Heart right ventricle (tissue), 16 donors: ENCODE measurements around the gene CDKN2AIPNL. TPM values are rescaled to one million over a fixed set of nuclear protein-coding genes. Genes with fewer than 3 reads are reported as not detected.

Experiments
- ATAC-seq, 8 donors: fragments of 200-7000 bp; cut with Tn5 transposase; one replicate each; pipeline ENCODE4 v1.9.1; 2020; ENCODE audit warnings: mild to moderate bottlenecking in 8 of 8, moderate library complexity in 8 of 8, moderate number of reproducible peaks in 1 of 8
- DNase-seq, 2 donors: peaks; one replicate each; pipeline ENCODE4 v3.0.0-alpha.2; 2020
- H3K27ac ChIP-seq, 10 donors: fragments of 200-600 bp; sonication (generic) in 2 of 10; one replicate each; pipeline versions ENCODE4 v1.5.0 to v1.8.0; 2020 to 2022; ENCODE audit warnings: mild to moderate bottlenecking in 3 of 10
- H3K27me3 ChIP-seq, 7 donors: fragments of 200-600 bp; one replicate each; pipeline ENCODE4 v1.8.0; 2021 to 2022; ENCODE audit warnings: mild to moderate bottlenecking in 2 of 7
- H3K36me3 ChIP-seq, 9 donors: fragments of 200-600 bp; sonication (generic) in 1 of 9; one replicate each; pipeline versions ENCODE4 v1.5.0 to v1.8.0; 2020 to 2022; ENCODE audit warnings: mild to moderate bottlenecking in 2 of 9
- H3K4me1 ChIP-seq, 9 donors: fragments of 200-600 bp; sonication (generic) in 1 of 9; one replicate each; pipeline versions ENCODE4 v1.5.0 to v1.8.0; 2020 to 2022; ENCODE audit warnings: mild to moderate bottlenecking in 4 of 9
- H3K4me3 ChIP-seq, 10 donors: fragments of 200-600 bp; sonication (generic) in 2 of 10; one replicate each; pipeline versions ENCODE4 v1.5.0 to v1.8.0; 2020 to 2022; ENCODE audit warnings: mild to moderate bottlenecking in 7 of 10, moderate library complexity in 2 of 10
- H3K9me3 ChIP-seq, 11 donors: fragments of 200-600 bp in 10 of 11; sonication (generic) in 2 of 11; one replicate each; pipeline versions ENCODE4 v1.5.0 to v1.8.0; 2013 to 2022; ENCODE audit warnings: mild to moderate bottlenecking in 2 of 11, control low read depth in 1 of 11, moderate library complexity in 1 of 11
- WGBS, 2 donors: extraction: QIAGEN DNeasy Blood & Tissue Kit; methylation state at CpG; one replicate each; pipeline ENCODE4 v1.1.7; 2013; ENCODE audit warnings: inconsistent platforms in 1 of 2; 5-methylcytosine and 5-hydroxymethylcytosine counted together
- intact Hi-C, 10 donors: fragments of 100-400 bp; cut with DNase I; formaldehyde crosslinking; loops; one replicate each; pipeline versions ENCODE4 v1.11.1 to v1.14.2; 2022
- long read RNA-seq, 3 donors: library from polyadenylated mRNA; unstranded; transcript quantifications; one replicate each; pipeline ENCODE4 v2.0.0, GENCODE V29; 2020 to 2021
- polyA plus RNA-seq, 2 donors: library from polyadenylated mRNA; stranded (reverse); fragments of 200-250 nt; gene quantifications; one replicate each; pipeline ENCODE4 v1.2.3, GENCODE V29; 2013
- total RNA-seq, 10 donors: library from RNA; stranded (reverse); fragmentation: NEBNext Ultra II Directional in 3 of 10; extraction: Animal tissue kit (Norgen Biotek cat#: 25700) in 3 of 10; gene quantifications; one replicate each; pipeline versions ENCODE4 v1.2.1 to v1.2.4, GENCODE V29; 2021 to 2023
- TF ChIP-seq, protein P1 (sequence below), 9 donors: fragments of 200-600 bp; sonication (generic) in 2 of 9; IDR thresholded peaks; one replicate each; pipeline versions ENCODE4 v1.5.0 to v1.8.0; 2021 to 2022; ENCODE audit warnings: antibody characterized with exemption in 9 of 9, mild to moderate bottlenecking in 5 of 9, moderate library complexity in 1 of 9
- donor health status: Arrhythmogenic right ventricular cardiomyopathy.
- donor health status: ischemic (EF 13 %, LVEDD 7.1; RV severe dilation, severe dysfunction).
- donor health status: healthy with polysubstance abuse.
- donor health status: DM: no; HTN: yes; CAD: no.
- donor health status: DM: no; HTN: no; CAD: no.
- donor health status: ischemic (EF 25% LVEDD 6.9; RV normal size, moderate dysfunction).
- donor health status: ischemic (EF 25% LVEDD 5.7; RV mildly dilated, moderate dysfunction).
- donor health status: healthy.
- donor health status: DM: yes; HTN: yes; CAD: no.
- donor health status: Ischemic cardiomyopathy.
- donor health status: ischemic (EF 35%, LVEDD 5.7; RV mildly dilated, moderate dysfunction).
- donor health status: nonischemic (EF 11% LVEDD 7.7; RV severe dilation, severe dysfunction).
- donor health status: DM: yes; HTN: yes; CAD: no.
- donor health status: PGD.
- donor health status: ischemic (EF 29% LVEDD 5.4; RV normal size, mild dysfunction).
- donor health status: nonischemic (EF 23%, LVEDD 6.1; RV moderate dilation, normal function).

CDKN2AIPNL gene, protein sequence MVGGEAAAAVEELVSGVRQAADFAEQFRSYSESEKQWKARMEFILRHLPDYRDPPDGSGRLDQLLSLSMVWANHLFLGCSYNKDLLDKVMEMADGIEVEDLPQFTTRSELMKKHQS
- total RNA-seq (10 to 100 TPM; 29.1 to 39.8 (median 37.3) TPM), polyA plus RNA-seq (10 to 100 TPM; 33.7 to 87.6 TPM)
- long read RNA-seq, donor 1, transcript CDKN2AIPNL-202 (3 exons, 1,223 nt): major isoform, 54 of 58 reads
- long read RNA-seq, donor 1, partial matches to known transcripts: 2 of 58 reads
- long read RNA-seq, donor 1, other reads (novel, unspliced or antisense): 2 of 58 reads
- long read RNA-seq, donor 2, transcript CDKN2AIPNL-202 (3 exons, 1,223 nt): major isoform, 68 of 69 reads
- long read RNA-seq, donor 2, partial matches to known transcripts: 0 of 69 reads
- long read RNA-seq, donor 2, other reads (novel, unspliced or antisense): 1 of 69 reads
- long read RNA-seq, donor 3, transcript CDKN2AIPNL-202 (3 exons, 1,223 nt): major isoform, 81 of 82 reads
- long read RNA-seq, donor 3, partial matches to known transcripts: 0 of 82 reads
- long read RNA-seq, donor 3, other reads (novel, unspliced or antisense): 1 of 82 reads

DNA sequence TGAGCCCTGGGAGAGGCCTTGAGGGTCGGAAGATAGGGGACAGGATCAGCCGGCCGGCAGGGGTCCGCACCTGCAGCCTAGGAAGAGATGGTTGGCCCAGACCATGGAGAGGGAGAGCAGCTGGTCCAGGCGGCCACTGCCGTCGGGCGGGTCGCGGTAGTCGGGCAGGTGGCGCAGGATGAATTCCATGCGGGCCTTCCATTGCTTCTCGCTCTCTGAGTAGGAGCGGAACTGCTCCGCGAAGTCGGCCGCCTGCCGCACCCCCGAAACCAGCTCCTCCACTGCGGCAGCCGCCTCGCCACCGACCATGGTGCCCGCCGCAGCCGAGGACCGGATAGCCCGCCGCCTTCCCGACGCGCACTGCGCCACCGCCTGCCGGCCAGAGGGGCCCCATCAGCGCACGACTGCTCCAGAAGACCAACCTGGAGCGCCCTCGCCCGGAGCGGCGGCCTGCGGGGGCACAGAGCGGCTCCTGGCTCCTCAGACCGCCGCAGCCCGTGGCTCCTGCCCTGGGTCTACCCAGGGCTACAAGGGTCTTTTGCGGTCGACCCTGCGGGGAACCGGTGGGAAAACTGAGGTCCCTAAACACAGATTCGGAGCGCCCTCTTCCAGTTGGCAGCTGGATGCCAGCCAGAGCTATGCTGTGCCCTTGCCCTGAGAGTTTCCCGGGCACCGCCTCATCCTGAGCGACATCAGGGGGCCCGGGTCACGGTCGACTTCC lies at the start of gene CDKN2AIPNL:
Gene CDKN2AIPNL (minus strand): TSS at position 336 of the 721 bp plus-strand sequence. CDS start 27 bp downstream, at position 309.
- WGBS, 2 donors: 1% methylated on average over 58 to 61 of the region's 61 CpGs
- Histone ChIP-seq H3K27me3 (no peaks in the 10 kb centered on the region), H3K36me3 (peaks cover 0 to 12% (median 0%) of the 10 kb centered on the region in 9 donors), H3K4me1 (peaks cover 3 to 39% (median 32%) of the 10 kb centered on the region in 9 donors), H3K9me3 (no peaks in the 10 kb centered on the region), H3K4me3 (peak within 1 kb of the TSS; percentile 63 to 98 (median 80)), H3K27ac (peak within 1 kb of the TSS; percentile 69 to 91 (median 86))
- TF ChIP-seq, protein P1, sequence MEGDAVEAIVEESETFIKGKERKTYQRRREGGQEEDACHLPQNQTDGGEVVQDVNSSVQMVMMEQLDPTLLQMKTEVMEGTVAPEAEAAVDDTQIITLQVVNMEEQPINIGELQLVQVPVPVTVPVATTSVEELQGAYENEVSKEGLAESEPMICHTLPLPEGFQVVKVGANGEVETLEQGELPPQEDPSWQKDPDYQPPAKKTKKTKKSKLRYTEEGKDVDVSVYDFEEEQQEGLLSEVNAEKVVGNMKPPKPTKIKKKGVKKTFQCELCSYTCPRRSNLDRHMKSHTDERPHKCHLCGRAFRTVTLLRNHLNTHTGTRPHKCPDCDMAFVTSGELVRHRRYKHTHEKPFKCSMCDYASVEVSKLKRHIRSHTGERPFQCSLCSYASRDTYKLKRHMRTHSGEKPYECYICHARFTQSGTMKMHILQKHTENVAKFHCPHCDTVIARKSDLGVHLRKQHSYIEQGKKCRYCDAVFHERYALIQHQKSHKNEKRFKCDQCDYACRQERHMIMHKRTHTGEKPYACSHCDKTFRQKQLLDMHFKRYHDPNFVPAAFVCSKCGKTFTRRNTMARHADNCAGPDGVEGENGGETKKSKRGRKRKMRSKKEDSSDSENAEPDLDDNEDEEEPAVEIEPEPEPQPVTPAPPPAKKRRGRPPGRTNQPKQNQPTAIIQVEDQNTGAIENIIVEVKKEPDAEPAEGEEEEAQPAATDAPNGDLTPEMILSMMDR (IDR thresholded peaks at IDR 0.05): peak; percentile 66 to 95 (median 83)
- intact Hi-C loops: loop anchor here (1.0 to 10.0 kb wide), 21 partner anchors 25 to 173 kb away; partner anchors contain the start of genes JADE2 (in 7 of the 10) and UBE2B (in 2 of the 10)
- DNase-seq (peak; percentile 92 to 94), ATAC-seq (peak; percentile 99 to 100 (median 100))

DNA sequence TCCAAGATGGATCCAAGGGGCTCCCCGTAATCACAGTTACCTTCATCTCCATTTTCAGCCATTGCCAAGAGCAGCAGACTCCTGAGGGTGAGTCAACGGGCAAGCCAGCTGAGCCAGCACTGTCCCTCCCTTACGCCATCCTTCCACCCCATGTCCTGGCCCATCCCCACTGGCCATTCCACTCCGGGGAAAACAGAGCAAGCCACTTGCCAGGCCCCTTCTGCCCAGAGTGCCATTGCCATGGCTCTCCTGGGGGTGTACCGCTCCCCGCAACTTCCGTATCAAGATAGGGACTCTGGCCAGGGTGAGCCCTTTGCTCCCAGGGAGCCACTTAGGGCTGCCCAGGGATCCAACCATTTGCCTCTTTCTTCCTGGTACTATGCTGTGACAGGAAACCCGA lies 48.9 kb upstream of the CDKN2AIPNL start:
- DNase-seq: no peak
- Histone ChIP-seq H3K9me3 (no peaks in the 10 kb centered on the region), H3K4me3 (no peak overlapping the region), H3K4me1 (peaks cover 15 to 40% (median 32%) of the 10 kb centered on the region in 9 donors), H3K27ac (no peak overlapping the region), H3K36me3 (no peaks in the 10 kb centered on the region), H3K27me3 (no peaks in the 10 kb centered on the region)
- TF ChIP-seq, protein P1 (IDR thresholded peaks at IDR 0.05): no peak
- 86 to 87% methylated on average over 8 of the region's 8 CpGs for WGBS, 2 donors
- intact Hi-C loops: loop anchor here in 2 of 10 donors (10.0 kb wide), 2 partner anchors 54 to 64 kb away; partner anchors contain the start of gene JADE2 (in 1 of the 2)
- no peak for ATAC-seq

DNA sequence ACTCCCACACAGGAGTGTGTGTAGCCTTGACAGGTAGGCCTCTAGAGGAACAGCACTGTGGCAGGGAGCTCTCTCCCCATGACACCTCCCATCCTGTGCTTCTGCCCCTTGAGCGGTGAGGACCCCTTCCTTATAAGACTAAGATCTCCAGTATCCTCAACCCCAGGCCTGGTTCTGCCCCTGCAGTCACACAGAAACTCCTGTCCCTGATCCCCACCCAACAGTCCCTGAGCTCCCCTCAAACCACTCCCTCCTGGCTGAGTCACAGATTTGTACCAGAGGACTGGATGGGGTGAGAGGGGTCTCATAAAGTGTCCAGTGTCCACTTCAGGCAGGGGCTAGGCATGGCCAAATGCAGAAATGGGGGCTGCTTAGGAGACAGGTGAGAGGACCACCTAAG lies 47.8 kb upstream of the CDKN2AIPNL start:
- no peak for DNase-seq
- Histone ChIP-seq H3K4me1 (peaks cover 8 to 30% (median 21%) of the 10 kb centered on the region in 9 donors), H3K9me3 (no peaks in the 10 kb centered on the region), H3K27me3 (no peaks in the 10 kb centered on the region), H3K4me3 (no peak overlapping the region), H3K36me3 (no peaks in the 10 kb centered on the region), H3K27ac (peak overlapping the region in 4 of 10 donors; percentile 39 to 79 (median 58))
- TF ChIP-seq, protein P1 (IDR thresholded peaks at IDR 0.05): no peak
- intact Hi-C loops: no loop called here
- 93 to 95% methylated on average over 1 of the region's 1 CpG for WGBS, 2 donors
- peak in 2 of 8 donors; percentile 3 to 4 for ATAC-seq

DNA sequence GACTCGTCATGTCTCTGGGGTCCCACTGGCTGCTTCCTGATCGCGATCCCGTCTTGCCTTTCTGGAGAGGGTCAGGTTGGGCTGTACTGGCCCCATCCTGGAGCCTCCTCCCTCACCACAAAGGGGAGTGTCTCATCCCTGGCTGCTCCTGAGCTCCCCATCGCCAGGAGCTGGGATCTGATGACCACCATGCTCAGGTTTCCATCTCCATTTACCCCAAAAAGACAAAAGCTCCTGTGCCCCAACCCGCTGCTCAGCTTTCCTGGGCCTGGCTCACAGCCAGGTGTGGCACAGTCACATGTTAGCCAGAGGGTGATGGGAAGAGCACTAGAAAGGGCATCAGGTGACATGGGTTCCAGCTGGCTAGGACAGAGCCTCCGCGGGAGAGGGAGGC lies 47.3 kb upstream of the CDKN2AIPNL start:
- TF ChIP-seq, protein P1 (IDR thresholded peaks at IDR 0.05): no peak
- peak in 6 of 8 donors; percentile 38 to 73 (median 62) for ATAC-seq

More for the DNA sequence above, 47.3 kb upstream of the CDKN2AIPNL start:
- WGBS, 2 donors: 78 to 85% methylated on average over 8 of the region's 8 CpGs
- H3K36me3 ChIP-seq: no peaks in the 10 kb centered on the region
- peak overlapping the region in 8 of 10 donors; percentile 37 to 79 (median 59) for H3K27ac ChIP-seq
- no peak overlapping the region for H3K4me3 ChIP-seq
- peaks cover 8 to 25% (median 16%) of the 10 kb centered on the region in 9 donors for H3K4me1 ChIP-seq
- no peaks in the 10 kb centered on the region for H3K27me3 ChIP-seq
- H3K9me3 ChIP-seq: no peaks in the 10 kb centered on the region
- DNase-seq: no peak
- intact Hi-C loops: no loop called here
